GM21619 (cell line): ENCODE data around the gene TMEM132D.
"Not testable (repeated sequence)": the region's sequence is repeated elsewhere in the genome, so short reads cannot be mapped to it uniquely, and the experiment has no call there.

ENCODE experiments used
- ATAC-seq: cut with Tn5 transposase; IDR thresholded peaks from one replicate; pipeline ENCODE4 v1.9.1; 2021; ENCODE audit not compliant: unreplicated experiment

Gene TMEM132D

GRCh38 chr12:129201029-129201428 is 702.8 kb downstream of the TMEM132D start:
- ATAC-seq, result no peak

GRCh38 chr12:129200576-129200975 is 703.2 kb downstream of the TMEM132D start:
- no peak for ATAC-seq

DNA sequence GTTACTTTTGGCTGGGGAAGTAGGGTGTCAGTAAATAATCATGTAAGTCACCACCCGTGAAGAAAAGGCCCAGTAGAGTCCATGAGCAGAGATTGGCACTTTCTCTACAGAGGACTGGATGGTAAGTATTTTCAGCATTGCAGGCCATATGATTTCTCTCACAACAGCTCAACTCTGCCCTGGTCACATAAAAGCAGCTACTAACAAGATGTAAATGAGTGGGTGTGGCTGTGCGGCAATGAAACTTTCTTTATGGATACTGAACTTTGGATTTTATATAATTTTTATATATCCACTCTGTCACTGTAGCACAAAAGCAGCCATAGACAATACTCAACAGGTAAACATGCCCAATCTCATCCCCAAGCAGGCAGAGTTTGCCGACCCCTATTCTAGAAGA is 706.9 kb downstream of the TMEM132D start:
- ATAC-seq, result no peak

- ATAC-seq, result no peak
Observed at GRCh38 chr12:129195081-129195480, 708.7 kb downstream of the TMEM132D start.

- ATAC-seq, result no peak
Observed at GRCh38 chr12:129193263-129193871, 710.5 kb downstream of the TMEM132D start.

- ATAC-seq, result no peak
Observed at GRCh38 chr12:129190827-129191226, 713.0 kb downstream of the TMEM132D start.

DNA sequence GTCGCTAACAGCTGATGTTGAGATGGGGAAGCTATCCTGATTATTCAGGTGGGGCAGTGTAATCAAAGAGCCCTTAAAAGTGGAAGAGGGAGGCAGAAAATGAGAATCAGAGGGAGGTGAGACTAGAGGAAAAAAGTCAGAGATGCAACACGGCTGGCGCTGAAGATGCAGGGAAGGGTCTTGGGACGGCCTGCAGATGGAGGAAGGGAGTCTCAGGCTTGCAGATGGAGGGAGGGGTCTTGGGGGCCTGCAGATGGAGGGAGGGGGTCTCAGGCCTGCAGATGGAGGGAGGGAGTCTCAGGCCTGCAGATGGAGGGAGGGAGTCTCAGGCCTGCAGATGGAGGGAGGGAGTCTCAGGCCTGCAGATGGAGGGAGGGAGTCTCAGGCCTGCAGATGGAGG is 713.9 kb downstream of the TMEM132D start:
- not testable (repeated sequence) for ATAC-seq

DNA sequence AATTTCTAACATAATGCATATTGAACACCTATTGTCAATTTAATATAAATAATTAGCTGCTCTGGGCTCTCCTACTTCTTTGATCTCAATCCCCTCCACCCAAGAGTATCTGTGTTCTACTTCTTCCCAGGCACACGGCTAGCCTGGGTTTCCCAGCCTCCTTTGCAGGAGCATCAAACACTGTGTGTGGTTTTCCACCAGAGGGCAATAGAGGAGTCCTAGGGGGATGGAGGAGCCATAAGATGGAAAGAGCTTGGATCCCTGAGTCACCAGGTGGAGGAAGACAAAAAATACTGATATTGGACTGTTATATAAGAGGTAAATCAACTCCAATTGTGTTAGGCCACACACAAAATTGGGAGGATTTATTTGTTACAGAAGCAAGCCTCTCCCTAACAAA is 716.9 kb downstream of the TMEM132D start:
- ATAC-seq, result no peak

DNA sequence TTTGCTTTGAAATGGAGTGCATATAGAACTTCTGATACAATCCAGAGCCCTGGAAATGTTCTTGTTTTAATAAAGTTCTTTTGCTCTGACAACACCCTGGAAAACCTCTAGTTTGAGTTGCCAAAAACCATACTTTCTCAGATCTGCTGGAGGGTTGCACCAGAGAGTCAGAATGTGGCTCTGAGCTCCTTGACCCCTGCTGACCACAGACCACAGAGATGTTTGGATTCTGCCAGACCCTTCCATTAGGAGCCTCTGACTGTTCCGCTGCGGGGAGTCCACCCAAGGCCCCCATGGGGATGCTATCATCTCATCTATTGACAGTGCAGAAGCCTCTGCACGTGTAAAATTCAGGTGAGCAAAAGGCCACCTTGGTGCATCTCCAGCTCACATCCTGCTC is 718.0 kb downstream of the TMEM132D start:
- ATAC-seq, result no peak

GRCh38 chr12:129184127-129184928 is 719.5 kb downstream of the TMEM132D start:
- no peak for ATAC-seq

DNA sequence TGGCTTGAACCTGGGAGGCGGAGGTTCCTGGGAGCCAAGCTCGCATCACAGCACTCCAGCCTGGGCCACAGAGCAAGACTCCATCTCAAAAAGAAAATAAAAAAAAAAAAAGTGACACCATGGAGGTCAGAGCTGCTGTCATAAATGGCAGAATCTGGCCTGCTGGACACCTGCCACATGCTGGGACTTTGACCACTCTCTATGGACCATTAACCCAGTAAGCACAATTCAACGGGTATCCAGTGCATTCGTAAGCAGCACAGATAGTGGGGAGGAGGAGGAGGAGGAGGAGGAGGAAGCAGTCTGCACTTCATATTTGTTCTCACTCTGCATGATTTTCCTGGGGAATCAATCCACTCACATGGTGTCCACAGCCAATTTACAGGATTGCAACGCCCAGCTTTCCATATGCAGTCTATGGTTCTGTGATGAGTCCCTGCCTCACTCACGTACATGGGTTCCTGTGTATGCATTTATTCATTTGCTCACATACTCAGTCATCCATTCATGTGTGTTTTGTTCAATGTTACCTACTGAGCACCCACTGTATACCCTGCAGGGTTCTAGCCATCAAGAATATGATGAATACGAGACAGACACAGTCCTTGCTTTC is 723.8 kb downstream of the TMEM132D start:
- no peak for ATAC-seq

- ATAC-seq, result no peak
Observed at GRCh38 chr12:129169928-129170327, 733.9 kb downstream of the TMEM132D start.

DNA sequence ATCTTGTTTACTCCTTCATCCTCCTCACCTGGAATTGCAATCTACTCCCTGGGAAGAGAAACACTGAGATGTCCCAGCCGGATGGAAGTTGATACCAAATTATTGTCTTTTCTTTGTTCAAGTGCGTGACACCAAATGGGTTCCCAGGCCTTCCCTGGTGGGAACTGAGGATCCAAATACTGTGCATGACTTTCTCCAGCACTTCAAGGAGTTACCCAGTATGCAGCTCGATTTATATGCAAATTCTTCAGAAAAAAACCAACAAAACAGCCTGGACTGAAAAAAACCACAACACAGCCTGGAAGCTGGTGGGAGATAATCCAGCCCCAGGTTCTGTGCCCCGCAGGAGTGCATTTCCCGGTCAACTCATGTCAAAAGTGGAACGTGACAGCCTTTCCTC is 740.0 kb downstream of the TMEM132D start:
- no peak for ATAC-seq

GRCh38 chr12:129163461-129163860 is 740.4 kb downstream of the TMEM132D start:
- no peak for ATAC-seq

- ATAC-seq, result no peak
Observed at GRCh38 chr12:129162805-129163204, 741.0 kb downstream of the TMEM132D start.

DNA sequence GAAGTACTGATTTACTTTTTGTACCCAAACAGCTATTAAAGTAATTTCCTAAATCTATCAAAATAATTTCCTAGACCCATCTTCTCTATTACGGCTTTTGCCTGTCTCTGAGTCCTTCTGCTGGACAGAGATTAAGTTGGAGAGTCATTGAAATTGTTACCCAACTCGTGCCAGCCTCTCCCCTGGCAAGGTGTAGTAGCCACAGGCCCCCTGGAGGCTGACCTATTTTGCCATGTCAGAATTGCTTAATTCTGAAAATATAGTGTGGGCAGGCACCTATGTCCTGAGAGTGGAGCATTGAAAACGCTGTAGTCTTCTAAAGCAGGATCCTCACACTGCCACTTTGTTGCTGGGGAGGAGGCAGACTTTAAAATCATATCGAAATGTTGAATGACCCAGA is 742.3 kb downstream of the TMEM132D start:
- no peak for ATAC-seq

DNA sequence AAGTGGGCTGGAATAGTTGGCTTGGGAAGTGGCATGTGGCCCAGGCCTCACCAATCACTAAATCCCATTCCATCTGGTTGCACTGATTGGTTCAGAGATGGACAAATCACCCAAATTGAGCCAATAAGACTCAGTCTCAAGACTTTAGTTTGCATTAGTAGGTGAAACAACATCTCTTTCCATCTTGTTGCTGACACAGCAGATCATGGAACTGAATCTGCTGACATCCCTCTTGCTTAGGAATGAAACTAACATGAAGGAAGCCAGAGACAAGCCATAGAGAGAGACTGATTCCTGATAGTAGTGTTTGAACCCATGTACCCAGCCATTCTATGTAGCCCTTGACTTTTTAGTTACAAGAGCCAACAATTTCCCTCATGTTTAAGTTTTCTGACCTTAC is 743.5 kb downstream of the TMEM132D start:
- no peak for ATAC-seq

GRCh38 chr12:129152351-129153104 is 751.3 kb downstream of the TMEM132D start:
- ATAC-seq, result no peak

DNA sequence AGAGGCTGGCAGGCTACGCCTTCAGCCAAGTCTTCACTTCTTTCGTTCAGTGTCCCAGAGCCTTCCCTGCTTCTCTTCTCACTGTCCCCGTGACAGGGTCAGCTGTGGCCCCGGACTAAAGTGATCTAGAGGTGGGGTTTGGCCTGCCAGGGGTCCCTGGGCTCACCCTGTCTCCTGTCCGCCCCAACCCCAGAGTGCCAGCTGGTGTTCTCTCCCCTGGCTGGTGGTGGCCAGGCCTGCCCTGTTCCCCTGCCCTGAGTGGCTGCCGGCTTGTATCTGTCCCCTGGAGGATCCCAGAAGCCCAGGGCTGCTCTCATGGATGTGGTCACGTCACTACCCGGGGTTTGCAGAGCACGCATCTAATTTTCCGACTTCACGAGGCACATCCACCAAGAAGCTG is 753.1 kb downstream of the TMEM132D start:
- no peak for ATAC-seq

DNA sequence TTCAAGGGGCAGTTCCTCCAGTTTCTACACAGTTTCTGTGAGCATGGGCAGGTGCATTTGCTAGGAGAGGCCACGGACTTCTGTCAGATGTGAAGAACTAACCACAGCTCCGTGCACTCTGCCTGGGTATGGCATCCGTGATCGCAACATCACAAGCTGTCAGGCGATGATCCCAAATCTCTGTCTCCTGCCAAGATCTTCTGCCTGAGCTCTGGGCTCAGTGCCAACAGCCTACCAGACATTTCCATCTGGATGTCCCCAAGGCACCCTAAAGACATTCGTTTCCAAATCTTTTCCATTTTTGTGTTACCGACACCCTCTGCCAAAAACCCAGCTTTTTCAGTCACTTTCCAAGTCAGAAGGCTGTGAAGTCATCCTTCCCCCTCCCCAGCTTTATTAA is 758.4 kb downstream of the TMEM132D start:
- no peak for ATAC-seq

GRCh38 chr12:129138776-129139175 is 765.0 kb downstream of the TMEM132D start:
- no peak for ATAC-seq
